K562 (cell line): ENCODE results near the gene HSF5. TPM values are rescaled to one million over a fixed set of nuclear protein-coding genes. Genes with fewer than 3 reads are reported as not detected.

Source experiments
- ARID4B ChIP-seq: sonication (generic); formaldehyde crosslinking; IDR thresholded peaks from 2 replicates; pipeline ENCODE4 v1.8.0; 2022; ENCODE audit warnings: mild to moderate bottlenecking, missing genetic modification reagents
- DLX4 ChIP-seq: fragments of 250-450 bp; sonication (Bioruptor Pico); IDR thresholded peaks from 2 replicates; pipeline ENCODE4 v1.6.1; 2021; ENCODE audit warnings: mild to moderate bottlenecking
- E2F5 ChIP-seq: sonication (generic); formaldehyde crosslinking; IDR thresholded peaks from 2 replicates; pipeline ENCODE4 v1.8.0; 2022; ENCODE audit warnings: mild to moderate bottlenecking, missing genetic modification reagents
- HMG20A ChIP-seq: fragments of 450-650 bp; formaldehyde crosslinking; conservative IDR thresholded peaks from 2 replicates; pipeline ENCODE4 v1.4.0; 2020; ENCODE audit warnings: mild to moderate bottlenecking, mixed read lengths
- HOMEZ ChIP-seq: fragments of 250-450 bp; sonication (Bioruptor Pico); IDR thresholded peaks from 2 replicates; pipeline ENCODE4 v1.4.0; 2020; ENCODE audit warnings: mild to moderate bottlenecking, moderate library complexity
- JUN ChIP-seq, 2 experiments: sonication (generic) in 1 of 2; formaldehyde crosslinking in 1 of 2; IDR thresholded peaks; 2 replicates each; pipeline versions ENCODE4 v1.6.1 to v1.8.0; 2012 to 2022; ENCODE audit warnings: borderline replicate concordance in 2 of 2, mild to moderate bottlenecking in 2 of 2, improper control_type of control experiment in 1 of 2, low read depth in 1 of 2, low read length in 1 of 2, missing genetic modification reagents in 1 of 2
- MEF2D ChIP-seq: conservative IDR thresholded peaks from 2 replicates; pipeline ENCODE4 v1.6.1; 2016; ENCODE audit warnings: low read depth, missing genetic modification characterization, missing compliant biosample characterization
- RREB1 ChIP-seq: fragments of 250-450 bp; sonication (Bioruptor Pico); IDR thresholded peaks from 2 replicates; pipeline ENCODE4 v1.4.0; 2020
- SMARCA5 ChIP-seq: fragments of 450-650 bp; IDR thresholded peaks from 2 replicates; pipeline ENCODE4 v1.6.1; 2016
- ZBTB43 ChIP-seq: sonication (generic); formaldehyde crosslinking; IDR thresholded peaks from 2 replicates; pipeline ENCODE4 v1.8.0; 2023; ENCODE audit warnings: mild to moderate bottlenecking, missing genetic modification reagents
- polyA plus RNA-seq, 8 experiments: library from polyadenylated mRNA; depleted of rRNA in 4 of 8; stranded (reverse) in 5 of 8; unstranded in 3 of 8; fragments of >200 nt; fragmentation: Nextera tagmentation in 2 of 8; fragmentation: Illumina TruSeq in 1 of 8; extraction: Ambion mirVana in 2 of 8; extraction: Trizol in 1 of 8; gene quantifications; 2 replicates each; pipeline versions ENCODE4 v1.2.1 to v1.2.3, GENCODE V29; 2011 to 2014; ENCODE audit warnings: inconsistent platforms in 1 of 8, missing spikeins in 1 of 8
- total RNA-seq, 7 experiments: library from RNA; depleted of rRNA in 6 of 7; stranded (reverse); fragments of >200 nt in 6 of 7; fragmentation: Illumina TruSeq in 2 of 7; extraction: Trizol in 2 of 7; gene quantifications; 2 replicates each; pipeline versions ENCODE4 v1.2.1 to v1.2.3, GENCODE V29; 2011 to 2021; ENCODE audit warnings: low replicate concordance in 1 of 7

The HSF5 gene
- total and polyA plus RNA-seq, 9 of the 15 experiments (the other 6 are each of a cell fraction or from before 2014, with no cell fraction given) = 0.04 TPM; not detected in 8

GRCh38 chr17:58417300-58418092, 70.7 kb downstream of the HSF5 start, which contains the start of gene RNF43 (continued):
- TF ChIP-seq ARID4B (CRISPR knock-in tag) = no peak
- TF ChIP-seq E2F5 (CRISPR knock-in tag) = no peak
- no peak for TF ChIP-seq HOMEZ (CRISPR knock-in tag)
- TF ChIP-seq JUN (IDR thresholded peaks at IDR 0.05; ENCODE audit: borderline replicate concordance, low read depth, low read length) = peak; percentile 54; the same call in 1 of the 2 replicates
- TF ChIP-seq JUN (CRISPR knock-in tag; IDR thresholded peaks at IDR 0.05; ENCODE audit: borderline replicate concordance) = no peak
- no peak for TF ChIP-seq MEF2D (tag)
- no peak for TF ChIP-seq DLX4 (CRISPR knock-in tag)
- TF ChIP-seq RREB1 (CRISPR knock-in tag) = no peak
- no peak for TF ChIP-seq SMARCA5
- TF ChIP-seq HMG20A (CRISPR knock-in tag) = no peak
- no peak for TF ChIP-seq ZBTB43 (CRISPR knock-in tag)
